Psoas muscle (tissue), 8 donors: ENCODE results near the gene SPTBN2. TPM values are rescaled to one million over a fixed set of nuclear protein-coding genes. Genes with fewer than 3 reads are reported as not detected.
A peak's percentile ranks its signal among the peaks of the same experiment; 100 is the strongest.

ENCODE experiments used
- ATAC-seq, 4 donors: fragments of 200-7000 bp; cut with Tn5 transposase; one replicate each; pipeline ENCODE4 v1.9.1; 2020; ENCODE audit warnings: moderate library complexity in 3 of 4, mild to moderate bottlenecking in 2 of 4
- DNase-seq, 2 donors: peaks; one replicate each; pipeline ENCODE4 v3.0.0-alpha.2; 2020
- H3K27ac ChIP-seq: fragments of 200-600 bp; one replicate; pipeline ENCODE4 v1.8.0; 2022
- H3K27me3 ChIP-seq, 3 donors: fragments of 200-600 bp in 1 of 3; one replicate each; pipeline versions ENCODE4 v1.6.1 to v1.8.0; 2013 to 2022; ENCODE audit warnings: low read length in 2 of 3, mild to moderate bottlenecking in 2 of 3, moderate library complexity in 1 of 3; ENCODE audit not compliant: insufficient read depth in 3 of 3
- H3K36me3 ChIP-seq, 2 donors: fragments of 200-600 bp in 1 of 2; one replicate each; pipeline versions ENCODE4 v1.6.1 to v1.8.0; 2013 to 2022; ENCODE audit warnings: low read depth in 1 of 2, mild to moderate bottlenecking in 1 of 2, moderate library complexity in 1 of 2; ENCODE audit not compliant: insufficient read depth in 1 of 2
- H3K4me1 ChIP-seq: fragments of 200-600 bp; one replicate; pipeline ENCODE4 v1.8.0; 2022
- H3K4me3 ChIP-seq: fragments of 200-600 bp; one replicate; pipeline ENCODE4 v1.8.0; 2022; ENCODE audit warnings: mild to moderate bottlenecking
- H3K9me3 ChIP-seq: fragments of 200-600 bp; one replicate; pipeline ENCODE4 v1.8.0; 2022
- CTCF ChIP-seq: fragments of 200-600 bp; IDR thresholded peaks from one replicate; pipeline ENCODE4 v1.8.0; 2022; ENCODE audit warnings: antibody characterized with exemption
- WGBS, 3 donors: extraction: QIAGEN DNeasy Blood & Tissue Kit; methylation state at CpG; one replicate each; pipeline versions ENCODE4 v1.1.6 to v1.1.7; 2013; 5-methylcytosine and 5-hydroxymethylcytosine counted together
- intact Hi-C, 2 donors: fragments of 100-400 bp; cut with DNase I; formaldehyde crosslinking; loops; one replicate each; pipeline versions ENCODE4 v1.11.0 to v1.14.2; 2022
- polyA plus RNA-seq, 3 donors: library from polyadenylated mRNA; stranded (reverse); fragments of 200-250 nt; gene quantifications; one replicate each; pipeline ENCODE4 v1.2.3, GENCODE V29; 2013
- total RNA-seq, 4 donors: library from RNA; stranded (reverse); fragmentation: NEBNext Ultra II Directional in 2 of 4; extraction: Animal tissue kit (Norgen Biotek cat#: 25700) in 2 of 4; gene quantifications; one replicate each; pipeline versions ENCODE4 v1.2.1 to v1.2.4, GENCODE V29; 2021 to 2023
- donor health status: healthy with polysubstance abuse.
- donor health status: DM: no; HTN: no; CAD: no; lungs with moderate emphysema.
- donor health status: Bipolar disorder and iron deficiency.
- donor health status: healthy.
- donor health status: DM: yes; HTN: yes; CAD: no.
- donor health status: DM: no; HTN: no; CAD: no.
- donor health status: DM: no; HTN: no; CAD: no.
- donor health status: DM: yes; HTN: yes; CAD: no.

SPTBN2 gene
- total and polyA plus RNA-seq, 7 donors = 0.08 to 1.4 (median 0.43) TPM; not detected in 1

GRCh38 chr11:66708094-66708493 is 20.9 kb downstream of the SPTBN2 start:
- ATAC-seq = no peak
- no peak for TF ChIP-seq CTCF
- H3K27ac ChIP-seq = no peak overlapping the region
- DNase-seq = peak in 1 of 2 donors; percentile 42
- no peaks in the 10 kb centered on the region for H3K9me3 ChIP-seq
- no peaks in the 10 kb centered on the region for H3K4me1 ChIP-seq
- no peak overlapping the region for H3K4me3 ChIP-seq
- H3K27me3 ChIP-seq = no peaks in the 10 kb centered on the region
- intact Hi-C loops = no loop called here
- H3K36me3 ChIP-seq = no peaks in the 10 kb centered on the region
- WGBS, 3 donors = 85 to 89% (median 88%) methylated on average over 20 of the region's 20 CpGs

GRCh38 chr11:66707486-66707885 is 21.5 kb downstream of the SPTBN2 start:
- Histone ChIP-seq H3K36me3 (no peaks in the 10 kb centered on the region), H3K9me3 (no peaks in the 10 kb centered on the region), H3K27ac (no peak overlapping the region), H3K27me3 (no peaks in the 10 kb centered on the region), H3K4me1 (no peaks in the 10 kb centered on the region), H3K4me3 (no peak overlapping the region)
- TF ChIP-seq CTCF = no peak
- 95 to 98% (median 96%) methylated on average over 21 to 26 of the region's 26 CpGs for WGBS, 3 donors
- intact Hi-C loops = no loop called here
- DNase-seq (peak in 1 of 2 donors; percentile 43), ATAC-seq (no peak)

GRCh38 chr11:66706989-66707388 is 22.0 kb downstream of the SPTBN2 start:
- H3K27me3 ChIP-seq = no peaks in the 10 kb centered on the region
- H3K9me3 ChIP-seq = no peaks in the 10 kb centered on the region
- H3K27ac ChIP-seq = no peak overlapping the region
- 83 to 90% (median 86%) methylated on average over 9 of the region's 9 CpGs for WGBS, 3 donors
- no peaks in the 10 kb centered on the region for H3K4me1 ChIP-seq
- no peaks in the 10 kb centered on the region for H3K36me3 ChIP-seq
- intact Hi-C loops = no loop called here
- no peak overlapping the region for H3K4me3 ChIP-seq
- DNase-seq = no peak
- TF ChIP-seq CTCF = no peak
- ATAC-seq = no peak

- 90 to 92% (median 91%) methylated on average over 26 of the region's 26 CpGs for WGBS, 3 donors
Observed at GRCh38 chr11:66705587-66706335, 23.3 kb downstream of the SPTBN2 start.

More at GRCh38 chr11:66705587-66706335, 23.3 kb downstream of the SPTBN2 start:
- DNase-seq = no peak
- no peaks in the 10 kb centered on the region for H3K4me1 ChIP-seq
- TF ChIP-seq CTCF = no peak
- no peak overlapping the region for H3K4me3 ChIP-seq
- no peak overlapping the region for H3K27ac ChIP-seq
- intact Hi-C loops = no loop called here
- no peaks in the 10 kb centered on the region for H3K9me3 ChIP-seq
- ATAC-seq = no peak
- H3K27me3 ChIP-seq = no peaks in the 10 kb centered on the region
- H3K36me3 ChIP-seq = no peaks in the 10 kb centered on the region
